Testis (tissue), 2 donors: Measurements from ENCODE around the gene ZNF135.

ENCODE experiments used
- POLR2A ChIP-seq: fragments of 450-650 bp; IDR thresholded peaks from one replicate; pipeline ENCODE4 v1.6.1; 2017; ENCODE audit warnings: antibody characterized with exemption, mild to moderate bottlenecking, moderate library complexity
- TF ChIP-seq, protein P1 (sequence below), 3 experiments: fragments of 450-650 bp in 2 of 3; fragments of 200-600 bp in 1 of 3; sonication (generic) in 1 of 3; IDR thresholded peaks; one replicate each; pipeline ENCODE4 v1.5.1; 2016 to 2019; ENCODE audit warnings: antibody characterized with exemption in 3 of 3, mild to moderate bottlenecking in 2 of 3, moderate library complexity in 1 of 3

- TF ChIP-seq, protein P1, sequence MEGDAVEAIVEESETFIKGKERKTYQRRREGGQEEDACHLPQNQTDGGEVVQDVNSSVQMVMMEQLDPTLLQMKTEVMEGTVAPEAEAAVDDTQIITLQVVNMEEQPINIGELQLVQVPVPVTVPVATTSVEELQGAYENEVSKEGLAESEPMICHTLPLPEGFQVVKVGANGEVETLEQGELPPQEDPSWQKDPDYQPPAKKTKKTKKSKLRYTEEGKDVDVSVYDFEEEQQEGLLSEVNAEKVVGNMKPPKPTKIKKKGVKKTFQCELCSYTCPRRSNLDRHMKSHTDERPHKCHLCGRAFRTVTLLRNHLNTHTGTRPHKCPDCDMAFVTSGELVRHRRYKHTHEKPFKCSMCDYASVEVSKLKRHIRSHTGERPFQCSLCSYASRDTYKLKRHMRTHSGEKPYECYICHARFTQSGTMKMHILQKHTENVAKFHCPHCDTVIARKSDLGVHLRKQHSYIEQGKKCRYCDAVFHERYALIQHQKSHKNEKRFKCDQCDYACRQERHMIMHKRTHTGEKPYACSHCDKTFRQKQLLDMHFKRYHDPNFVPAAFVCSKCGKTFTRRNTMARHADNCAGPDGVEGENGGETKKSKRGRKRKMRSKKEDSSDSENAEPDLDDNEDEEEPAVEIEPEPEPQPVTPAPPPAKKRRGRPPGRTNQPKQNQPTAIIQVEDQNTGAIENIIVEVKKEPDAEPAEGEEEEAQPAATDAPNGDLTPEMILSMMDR (IDR thresholded peaks at IDR 0.05), result no peak
- TF ChIP-seq POLR2A, result no peak
Measured at GRCh38 chr19:58096884-58097283, 37.8 kb downstream of the ZNF135 start.
